ENCODE measurements around the gene CLDN7. TPM values are rescaled to one million over a fixed set of nuclear protein-coding genes. Genes with fewer than 3 reads are reported as not detected.
A peak's percentile ranks its signal among the peaks of the same experiment; 100 is the strongest.

Gene CLDN7
- total RNA-seq, 1 donor from 2014 or later = 0.27 TPM

DNA sequence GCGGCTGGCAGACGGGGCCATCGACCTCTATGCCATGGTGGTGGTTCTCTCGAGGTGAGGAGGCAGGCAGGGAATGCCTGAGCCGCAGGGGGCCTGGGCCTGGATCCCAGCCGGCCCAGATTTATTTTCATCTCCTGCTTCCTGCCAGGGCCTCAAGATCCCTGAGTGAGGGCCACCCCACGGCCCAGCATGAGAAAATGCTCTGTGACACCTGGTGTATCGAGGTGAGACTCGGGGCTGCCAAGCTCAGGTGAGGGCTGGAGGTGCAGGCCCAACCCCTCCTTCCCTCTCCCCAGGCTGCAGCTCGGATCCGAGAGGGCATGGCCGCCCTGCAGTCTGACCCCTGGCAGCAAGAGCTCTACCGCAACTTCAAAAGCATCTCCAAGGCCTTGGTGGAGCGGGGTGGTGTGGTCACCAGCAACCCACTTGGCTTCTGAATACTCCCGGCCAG is 37.6 kb downstream of the CLDN7 start:
- H3K27me3 Mint-ChIP-seq (ENCODE audit: unreplicated experiment) = no peaks in the 10 kb centered on the region
- peaks cover 33% of the 10 kb centered on the region for H3K36me3 Mint-ChIP-seq (ENCODE audit: unreplicated experiment)
- H3K4me1 Mint-ChIP-seq (ENCODE audit: unreplicated experiment) = peaks cover 28% of the 10 kb centered on the region
- DNase-seq (ENCODE audit: extremely low spot score, unreplicated experiment) = no peak
- H3K27ac Mint-ChIP-seq (ENCODE audit: unreplicated experiment) = peak overlapping the region; percentile 38
- H3K4me3 Mint-ChIP-seq (ENCODE audit: unreplicated experiment) = no peak overlapping the region
- TF ChIP-seq, protein P1, sequence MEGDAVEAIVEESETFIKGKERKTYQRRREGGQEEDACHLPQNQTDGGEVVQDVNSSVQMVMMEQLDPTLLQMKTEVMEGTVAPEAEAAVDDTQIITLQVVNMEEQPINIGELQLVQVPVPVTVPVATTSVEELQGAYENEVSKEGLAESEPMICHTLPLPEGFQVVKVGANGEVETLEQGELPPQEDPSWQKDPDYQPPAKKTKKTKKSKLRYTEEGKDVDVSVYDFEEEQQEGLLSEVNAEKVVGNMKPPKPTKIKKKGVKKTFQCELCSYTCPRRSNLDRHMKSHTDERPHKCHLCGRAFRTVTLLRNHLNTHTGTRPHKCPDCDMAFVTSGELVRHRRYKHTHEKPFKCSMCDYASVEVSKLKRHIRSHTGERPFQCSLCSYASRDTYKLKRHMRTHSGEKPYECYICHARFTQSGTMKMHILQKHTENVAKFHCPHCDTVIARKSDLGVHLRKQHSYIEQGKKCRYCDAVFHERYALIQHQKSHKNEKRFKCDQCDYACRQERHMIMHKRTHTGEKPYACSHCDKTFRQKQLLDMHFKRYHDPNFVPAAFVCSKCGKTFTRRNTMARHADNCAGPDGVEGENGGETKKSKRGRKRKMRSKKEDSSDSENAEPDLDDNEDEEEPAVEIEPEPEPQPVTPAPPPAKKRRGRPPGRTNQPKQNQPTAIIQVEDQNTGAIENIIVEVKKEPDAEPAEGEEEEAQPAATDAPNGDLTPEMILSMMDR (IDR thresholded peaks at IDR 0.05) = no peak
- H3K9me3 Mint-ChIP-seq (ENCODE audit: unreplicated experiment) = no peaks in the 10 kb centered on the region

DNA sequence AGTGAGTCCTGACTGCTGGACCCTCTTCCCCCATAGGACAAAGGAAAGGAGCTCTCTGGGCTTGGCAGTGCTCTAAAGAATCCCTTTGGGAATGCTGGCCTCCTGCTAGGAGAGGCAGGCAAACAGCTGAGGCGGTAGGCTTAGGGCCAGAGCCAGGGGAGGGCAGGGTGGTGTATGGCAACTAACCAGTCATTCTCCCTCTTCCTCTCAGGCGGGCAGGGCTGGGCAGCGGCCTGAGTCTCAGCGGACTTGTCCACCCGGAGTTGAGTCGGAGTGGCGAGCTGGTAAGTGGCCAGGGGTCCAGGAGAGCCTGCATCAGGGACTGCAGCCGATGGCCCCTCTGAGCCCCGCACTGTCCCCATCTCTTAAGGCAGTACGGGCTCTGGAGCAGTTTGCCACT is 38.2 kb downstream of the CLDN7 start:
- Mint-ChIP-seq H3K4me1 (ENCODE audit: unreplicated experiment) (peaks cover 33% of the 10 kb centered on the region), H3K9me3 (ENCODE audit: unreplicated experiment) (no peaks in the 10 kb centered on the region), H3K36me3 (ENCODE audit: unreplicated experiment) (peaks cover 29% of the 10 kb centered on the region), H3K4me3 (ENCODE audit: unreplicated experiment) (no peak overlapping the region), H3K27me3 (ENCODE audit: unreplicated experiment) (no peaks in the 10 kb centered on the region), H3K27ac (ENCODE audit: unreplicated experiment) (no peak overlapping the region)
- TF ChIP-seq, protein P1 (IDR thresholded peaks at IDR 0.05) = no peak
- DNase-seq (ENCODE audit: extremely low spot score, unreplicated experiment) = no peak

DNA sequence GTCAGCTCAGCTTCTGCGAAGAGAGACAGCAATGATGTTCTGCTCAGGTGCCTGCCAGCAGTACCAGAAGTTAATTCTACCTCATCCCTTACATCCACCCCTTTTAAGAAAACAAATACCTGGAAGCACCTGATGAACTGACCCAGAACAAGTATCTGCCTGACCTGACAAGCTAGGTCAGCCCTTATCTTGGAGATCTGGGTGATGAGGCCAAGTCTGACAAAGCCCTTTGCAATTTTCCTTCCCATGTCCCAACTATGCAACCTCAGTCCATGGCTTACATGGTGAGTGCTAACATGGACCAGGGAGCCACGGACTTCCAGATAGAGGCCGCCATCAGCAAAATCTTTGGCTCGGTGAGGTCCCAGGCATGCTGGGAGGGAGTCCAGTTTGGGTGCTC is 38.9 kb downstream of the CLDN7 start:
- no peaks in the 10 kb centered on the region for H3K27me3 Mint-ChIP-seq (ENCODE audit: unreplicated experiment)
- H3K4me3 Mint-ChIP-seq (ENCODE audit: unreplicated experiment) = no peak overlapping the region
- no peak for DNase-seq (ENCODE audit: extremely low spot score, unreplicated experiment)
- H3K36me3 Mint-ChIP-seq (ENCODE audit: unreplicated experiment) = peaks cover 25% of the 10 kb centered on the region
- H3K27ac Mint-ChIP-seq (ENCODE audit: unreplicated experiment) = no peak overlapping the region
- H3K4me1 Mint-ChIP-seq (ENCODE audit: unreplicated experiment) = peaks cover 38% of the 10 kb centered on the region
- TF ChIP-seq, protein P1 (IDR thresholded peaks at IDR 0.05) = no peak
- no peaks in the 10 kb centered on the region for H3K9me3 Mint-ChIP-seq (ENCODE audit: unreplicated experiment)

DNA sequence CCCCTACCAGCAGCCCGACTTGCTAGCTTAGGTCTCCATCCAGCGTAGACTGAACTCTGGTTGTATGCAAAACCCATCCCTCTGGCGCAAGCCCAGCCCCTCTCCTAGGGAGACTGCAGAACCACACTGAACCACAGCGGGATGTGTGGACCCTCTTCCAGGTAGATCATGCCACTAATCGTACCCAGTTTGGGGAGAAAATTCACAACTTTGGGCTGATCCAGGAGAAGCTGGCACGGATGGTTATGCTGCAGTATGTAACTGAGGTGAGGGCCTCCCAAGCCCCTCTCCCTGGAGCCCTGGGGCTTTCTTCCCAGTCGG is 39.3 kb downstream of the CLDN7 start:
- DNase-seq (ENCODE audit: extremely low spot score, unreplicated experiment) = no peak
- Mint-ChIP-seq H3K27me3 (ENCODE audit: unreplicated experiment) (no peaks in the 10 kb centered on the region), H3K27ac (ENCODE audit: unreplicated experiment) (no peak overlapping the region), H3K4me3 (ENCODE audit: unreplicated experiment) (no peak overlapping the region), H3K9me3 (ENCODE audit: unreplicated experiment) (no peaks in the 10 kb centered on the region), H3K36me3 (ENCODE audit: unreplicated experiment) (peaks cover 20% of the 10 kb centered on the region), H3K4me1 (ENCODE audit: unreplicated experiment) (peaks cover 42% of the 10 kb centered on the region)
- TF ChIP-seq, protein P1 (IDR thresholded peaks at IDR 0.05) = no peak

DNA sequence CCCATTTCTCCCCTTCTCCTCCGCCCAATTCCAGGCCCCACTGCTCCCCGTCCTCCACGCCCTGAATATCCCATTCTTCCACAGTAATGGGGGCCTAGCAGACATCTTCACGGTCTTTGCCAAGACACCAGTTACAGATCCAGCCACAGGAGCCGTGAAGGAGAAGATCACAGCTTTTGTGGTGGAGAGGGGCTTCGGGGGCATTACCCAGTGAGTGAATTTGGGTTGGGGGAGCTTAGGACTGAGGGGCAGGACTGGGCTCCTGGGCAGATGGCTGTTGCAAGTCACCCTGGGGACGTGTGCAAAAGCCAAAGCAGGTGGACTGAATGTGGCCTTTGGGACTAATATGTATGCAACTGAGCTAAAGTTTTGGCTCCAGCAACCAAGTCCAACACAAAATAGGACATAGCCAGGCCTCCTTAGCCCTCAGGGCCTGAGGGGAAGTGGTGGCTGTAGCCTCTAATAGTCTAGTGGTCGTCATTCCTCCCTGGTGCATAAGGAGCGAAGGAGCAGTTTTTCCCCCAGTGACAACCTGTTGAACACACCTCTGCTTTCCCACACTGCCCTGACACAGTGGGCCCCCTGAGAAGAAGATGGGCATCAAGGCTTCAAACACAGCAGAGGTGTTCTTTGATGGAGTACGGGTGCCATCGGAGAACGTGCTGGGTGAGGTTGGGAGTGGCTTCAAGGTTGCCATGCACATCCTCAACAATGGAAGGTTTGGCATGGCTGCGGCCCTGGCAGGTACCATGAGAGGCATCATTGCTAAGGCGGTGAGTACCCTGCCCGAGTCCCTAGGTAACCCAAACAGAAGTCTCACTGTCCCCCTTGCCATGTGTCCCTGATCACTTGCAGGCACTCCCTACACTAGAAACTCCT is 39.9 kb downstream of the CLDN7 start:
- Mint-ChIP-seq H3K27ac (ENCODE audit: unreplicated experiment) (no peak overlapping the region), H3K27me3 (ENCODE audit: unreplicated experiment) (no peaks in the 10 kb centered on the region), H3K36me3 (ENCODE audit: unreplicated experiment) (peaks cover 19% of the 10 kb centered on the region), H3K4me3 (ENCODE audit: unreplicated experiment) (no peak overlapping the region), H3K9me3 (ENCODE audit: unreplicated experiment) (no peaks in the 10 kb centered on the region), H3K4me1 (ENCODE audit: unreplicated experiment) (peaks cover 47% of the 10 kb centered on the region)
- TF ChIP-seq, protein P1 (IDR thresholded peaks at IDR 0.05) = no peak
- no peak for DNase-seq (ENCODE audit: extremely low spot score, unreplicated experiment)
